ENCODE measurements around the gene SLC25A6.
"Not testable (repeated sequence)": the region's sequence is repeated elsewhere in the genome, so short reads cannot be mapped to it uniquely, and the experiment has no call there.

Gene SLC25A6

DNA sequence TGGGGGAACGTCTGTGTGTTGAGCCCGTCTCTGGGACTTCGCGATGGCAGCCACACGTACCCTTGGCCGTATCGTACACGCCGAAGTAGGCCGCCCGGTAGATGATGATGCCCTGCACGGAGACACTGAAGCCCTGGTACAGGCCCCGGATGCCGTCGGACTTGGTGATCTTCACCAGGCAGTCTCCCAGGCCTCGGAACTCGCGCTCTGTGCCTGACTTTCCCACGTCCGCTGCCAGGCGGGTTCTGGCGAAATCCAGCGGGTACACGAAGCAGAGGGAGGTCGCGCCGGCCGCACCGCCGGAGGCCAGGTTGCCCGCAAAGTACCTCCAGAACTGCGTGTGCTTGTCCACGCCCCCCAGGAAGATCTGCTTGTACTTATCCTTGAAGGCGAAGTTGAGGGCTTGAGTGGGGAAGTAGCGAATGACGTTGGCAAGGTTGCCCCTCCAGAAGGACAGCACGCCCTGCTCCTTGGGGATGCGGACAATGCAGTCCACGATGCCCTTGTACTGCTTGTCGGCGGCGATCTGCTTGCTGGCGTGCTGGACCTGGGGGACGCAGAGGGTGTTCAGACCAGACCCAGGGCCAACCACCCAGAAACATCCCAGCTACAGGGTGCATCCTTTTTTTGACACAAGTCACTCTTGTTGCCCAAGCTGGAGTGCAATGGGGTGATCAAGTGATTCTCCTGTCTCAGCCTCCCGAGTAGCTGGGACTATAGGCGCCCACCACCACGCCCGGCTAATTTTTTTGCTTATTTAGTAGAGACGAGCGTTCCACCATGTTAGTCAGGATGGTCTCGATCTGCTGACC lies 2.5 kb downstream of the SLC25A6 start:
- DNase-seq, result no peak

GRCh38 chrX:1388651-1389050 lies 3.3 kb downstream of the SLC25A6 start:
- DNase-seq, result no peak

DNA sequence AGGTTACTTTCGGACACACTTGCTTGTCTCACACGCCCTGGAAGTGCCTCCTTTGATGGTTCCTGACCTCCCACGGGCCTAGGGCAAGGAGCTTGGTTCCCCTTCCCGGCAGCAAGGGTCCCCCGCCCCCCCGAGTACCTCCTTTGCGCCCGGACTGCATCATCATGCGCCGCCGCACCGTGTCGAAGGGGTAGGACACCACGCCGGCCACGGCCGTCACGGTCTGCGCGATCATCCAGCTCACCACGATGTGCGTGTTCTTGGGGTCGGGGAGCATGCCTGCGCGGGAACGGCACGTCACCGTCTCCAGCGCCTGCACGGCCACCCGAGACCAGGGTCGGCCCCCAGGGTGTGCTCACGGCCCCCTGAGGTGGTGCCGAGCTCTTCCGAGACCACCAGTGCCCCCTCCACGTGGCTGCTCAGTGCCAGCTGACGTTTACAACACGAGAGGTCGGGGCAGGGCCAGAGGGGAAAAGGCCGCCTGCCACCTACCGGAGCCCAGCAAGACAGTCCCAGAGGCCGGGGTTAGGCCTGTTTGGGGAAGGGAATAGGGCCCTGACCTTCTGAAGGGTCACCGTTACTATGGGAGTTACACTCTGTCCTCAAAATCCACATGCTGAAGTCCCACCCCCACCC lies 4.7 kb downstream of the SLC25A6 start:
- no peak for DNase-seq

- no peak for DNase-seq
These were observed 5.4 kb downstream of the SLC25A6 start for GRCh38 chrX:1386338-1387127.

DNA sequence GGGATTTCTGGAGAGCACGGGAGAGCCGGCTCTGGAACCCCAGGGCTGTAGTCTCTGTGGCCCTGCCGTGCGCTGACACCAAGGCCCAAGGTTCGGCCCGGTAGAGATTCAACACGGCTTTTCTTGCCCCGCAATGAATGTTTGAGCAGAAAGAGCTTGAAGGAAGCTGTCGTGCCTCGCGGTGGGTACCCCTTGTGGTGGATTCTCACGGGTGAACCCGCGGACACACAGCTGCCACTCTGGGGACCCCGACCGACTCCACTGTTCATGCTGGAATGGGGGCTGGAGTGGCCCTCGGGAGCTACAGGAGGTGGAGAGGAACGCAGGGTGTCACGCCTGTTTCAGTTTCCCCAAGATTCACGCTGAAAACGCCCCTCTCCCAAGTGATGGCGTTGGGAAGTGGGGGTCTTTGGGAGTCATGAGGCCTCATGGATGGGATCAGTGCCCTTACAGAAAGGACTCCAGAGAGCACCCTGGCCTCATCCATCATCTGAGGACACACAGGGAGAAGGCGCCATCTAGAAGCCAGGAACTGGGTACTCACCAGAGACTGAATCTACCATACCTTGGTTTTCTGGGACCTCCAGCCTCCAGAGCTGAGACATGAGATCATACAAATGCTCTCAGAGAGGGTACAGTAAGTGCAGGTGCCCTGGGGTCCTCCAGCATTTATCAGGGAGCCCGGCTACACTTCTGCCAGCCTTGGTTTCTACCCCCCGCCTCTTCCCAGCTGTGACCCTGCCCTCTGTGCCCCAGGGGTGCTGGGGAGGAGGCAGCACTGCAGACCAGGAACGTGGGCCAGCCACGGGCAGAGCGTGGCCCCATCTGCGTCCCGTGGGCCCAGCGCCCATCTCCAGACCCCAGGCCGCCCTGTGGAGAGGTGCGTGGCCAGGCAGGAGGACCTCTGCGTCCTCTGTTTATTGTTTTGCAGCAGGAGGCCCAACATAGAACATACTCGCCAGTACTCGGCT lies 6.4 kb downstream of the SLC25A6 start:
- DNase-seq, result no peak

- DNase-seq, result no peak
These were observed 7.2 kb downstream of the SLC25A6 start for GRCh38 chrX:1384658-1385252.

DNA sequence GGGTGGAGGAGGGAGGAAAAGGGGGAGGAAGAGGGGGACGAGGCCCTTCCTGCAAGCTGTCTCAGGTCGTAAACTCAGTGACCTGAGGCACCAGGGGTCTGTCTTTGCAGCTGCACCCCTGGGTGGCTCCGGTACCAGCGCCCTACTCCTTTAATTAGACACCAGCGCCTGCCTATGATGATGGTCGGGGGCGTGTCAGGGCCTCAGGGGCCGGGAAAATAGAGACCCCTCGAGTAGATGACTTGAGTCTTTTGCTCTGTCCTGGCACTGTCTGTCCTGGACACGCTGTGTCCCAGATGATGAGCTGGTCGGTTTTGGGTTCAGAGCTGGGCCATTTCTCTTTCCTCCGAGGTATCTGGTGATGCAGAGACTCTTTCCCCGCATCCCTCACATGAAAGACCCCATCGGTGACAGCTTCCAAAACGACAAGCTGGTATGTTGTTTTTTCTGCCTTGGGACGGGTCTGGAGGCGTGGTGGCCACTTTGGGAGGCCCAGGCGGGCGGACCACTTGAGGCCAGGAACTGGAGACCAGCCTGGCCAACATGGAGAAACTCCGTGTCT lies 11.2 kb downstream of the SLC25A6 start:
- DNase-seq, result no peak

DNA sequence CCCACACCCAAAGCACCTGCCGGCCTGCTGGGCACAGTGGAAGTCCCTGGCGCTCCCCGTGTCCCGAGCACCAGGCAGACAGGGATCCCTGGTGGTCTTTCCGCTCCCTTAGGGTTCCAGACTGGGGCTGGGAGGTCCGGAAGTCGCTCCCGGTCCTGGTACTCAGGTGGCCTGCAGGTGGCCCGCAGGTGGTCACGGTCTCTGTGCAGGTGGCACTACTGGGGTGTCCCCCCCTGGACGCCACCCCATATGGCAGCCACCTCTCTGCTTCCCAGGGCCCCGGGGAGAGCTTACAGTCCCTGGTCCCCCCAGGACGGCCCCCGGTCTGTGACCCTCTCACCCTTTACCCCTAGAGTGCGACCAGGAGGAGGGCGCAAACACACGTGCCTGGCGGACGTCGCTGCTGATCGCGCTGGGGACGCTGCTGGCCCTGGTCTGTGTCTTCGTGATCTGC lies 13.6 kb downstream of the SLC25A6 start:
- no peak for DNase-seq

DNA sequence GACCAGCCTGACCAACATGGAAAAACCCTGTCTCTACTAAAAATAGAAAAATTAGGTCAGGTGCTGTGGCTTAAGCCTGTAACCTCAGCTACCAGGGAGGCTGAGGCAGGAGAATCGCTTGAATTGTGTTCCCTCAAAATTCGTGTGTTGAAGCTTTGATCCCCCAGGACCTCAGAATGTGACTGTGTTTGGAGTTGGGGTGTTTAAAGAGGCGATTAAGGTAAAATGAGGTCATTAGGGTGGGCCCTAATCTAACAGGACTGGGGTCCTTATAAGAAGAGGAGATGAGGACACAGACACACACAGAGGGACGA lies 23.6 kb downstream of the SLC25A6 start:
- DNase-seq, result no peak

- not testable (repeated sequence) for DNase-seq
These were observed 25.6 kb downstream of the SLC25A6 start for GRCh38 chrX:1366363-1366762.

GRCh38 chrX:1361910-1362309 lies 30.0 kb downstream of the SLC25A6 start:
- no peak for DNase-seq

GRCh38 chrX:1361275-1361674 lies 30.6 kb downstream of the SLC25A6 start:
- DNase-seq, result no peak

- no peak for DNase-seq
These were observed 31.7 kb downstream of the SLC25A6 start for GRCh38 chrX:1360171-1360570.

GRCh38 chrX:1359477-1359873 lies 32.4 kb downstream of the SLC25A6 start:
- DNase-seq, result no peak

DNA sequence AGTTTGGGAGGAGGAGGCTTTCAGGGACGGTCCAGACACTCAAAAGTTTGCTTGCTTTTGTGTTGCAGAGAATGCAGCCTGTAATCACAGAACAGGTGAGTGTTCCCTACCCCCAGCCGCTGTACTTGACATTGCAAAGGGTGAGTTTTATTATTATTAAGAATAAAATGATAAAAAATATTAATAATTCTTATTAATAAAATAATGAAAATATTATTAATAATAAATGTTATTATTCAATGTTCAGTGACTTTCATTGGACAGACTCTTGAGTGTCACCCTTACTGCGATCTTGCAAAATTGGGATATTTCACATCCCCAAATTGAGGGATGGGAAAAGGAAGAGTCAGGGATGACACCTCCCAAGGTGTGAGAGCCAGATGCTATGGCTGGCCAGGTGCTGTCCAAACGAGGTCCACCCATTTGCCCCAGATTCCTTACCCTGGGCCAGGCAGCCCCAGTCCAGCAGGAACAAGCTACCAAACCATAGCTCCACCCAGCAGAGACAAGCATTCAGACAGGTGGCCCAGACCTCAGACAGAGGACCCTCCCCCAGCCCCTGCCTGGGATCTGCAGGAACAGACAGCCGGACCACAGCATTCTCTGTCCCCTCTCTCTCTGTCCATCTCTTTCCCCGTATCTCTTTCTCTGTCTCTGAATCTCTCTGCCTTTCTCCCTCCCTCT lies 33.0 kb downstream of the SLC25A6 start:
- no peak for DNase-seq

DNA sequence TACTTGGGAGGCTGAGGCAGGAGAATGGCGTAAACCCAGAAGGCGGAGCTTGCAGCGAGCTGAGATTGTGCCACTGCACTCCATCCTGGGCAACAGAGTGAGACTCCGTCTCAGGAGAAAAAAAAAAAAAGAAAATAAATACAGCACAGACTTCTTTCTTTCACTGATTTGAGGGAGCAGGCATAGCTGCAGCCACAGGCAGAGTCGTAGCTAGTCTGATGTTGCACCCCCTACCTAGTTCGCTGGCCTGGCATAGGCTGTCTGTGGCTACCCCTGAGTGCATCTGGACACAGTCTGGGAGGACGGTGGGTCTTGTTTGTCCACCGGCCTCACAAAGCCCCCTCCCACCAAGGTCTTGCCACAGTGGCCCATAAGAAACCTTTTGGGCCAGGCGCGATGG lies 33.9 kb downstream of the SLC25A6 start:
- no peak for DNase-seq

- DNase-seq, result no peak
These were observed 36.5 kb downstream of the SLC25A6 start for GRCh38 chrX:1355131-1356046.

DNA sequence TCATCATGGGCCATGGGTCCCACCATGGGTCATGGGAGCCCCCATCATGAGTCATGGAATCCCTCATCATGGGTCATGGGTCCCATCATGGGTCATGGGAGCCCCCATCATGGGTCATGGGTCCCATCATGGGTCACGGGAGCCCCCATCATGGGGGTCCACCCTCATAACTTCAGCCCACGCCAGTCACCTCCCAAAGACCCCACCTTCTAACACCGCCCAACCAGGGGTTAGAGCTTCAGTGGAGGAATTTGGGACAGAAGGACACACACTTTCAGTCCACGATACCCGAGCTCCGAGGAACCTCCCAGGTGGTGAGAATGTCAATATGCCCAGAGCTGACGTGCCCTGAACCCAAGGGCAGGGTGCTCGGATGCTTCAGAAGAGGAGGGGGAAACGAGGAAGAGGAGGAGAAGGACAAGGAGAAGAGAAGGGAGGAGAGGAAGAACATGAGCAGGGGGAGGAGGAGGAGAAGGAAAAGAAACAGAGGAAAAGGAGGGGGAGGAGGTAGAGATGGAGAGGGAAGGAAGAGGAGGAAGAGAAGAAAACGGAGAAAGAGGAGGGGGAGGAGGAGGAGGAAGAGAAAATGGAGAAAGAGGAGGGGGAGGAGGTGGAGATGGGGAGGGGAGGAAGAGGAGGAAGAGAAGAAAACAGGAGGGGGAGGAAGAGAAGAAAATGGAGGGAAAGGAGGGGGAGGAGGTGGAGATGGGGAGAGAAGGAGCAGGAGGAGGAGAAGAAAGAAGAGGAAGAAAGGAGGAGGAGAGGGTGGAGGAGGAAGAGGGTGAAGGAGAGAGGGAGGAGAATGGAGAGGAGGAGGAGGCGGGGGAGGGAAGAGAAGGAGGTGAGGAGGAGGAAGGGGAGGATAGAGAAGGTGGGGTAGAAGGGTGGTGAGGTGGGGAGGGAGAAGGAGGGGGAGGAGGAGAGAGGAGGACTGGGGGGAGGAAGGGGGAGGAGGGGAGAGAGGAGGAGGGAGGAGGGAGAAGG lies 37.6 kb downstream of the SLC25A6 start:
- no peak for DNase-seq
